Fibroblast of mammary gland (primary cell): ENCODE results near the gene CTU1.
A peak's percentile ranks its signal among the peaks of the same experiment; 100 is the strongest.

Experiments used
- DNase-seq: peaks from one replicate; pipeline ENCODE4 v3.0.0-alpha.2; 2010; ENCODE audit warnings: low read depth
- H3K4me3 ChIP-seq: 2 replicates; pipeline ENCODE4 v1.5.1; 2011; ENCODE audit warnings: low read depth, mild to moderate bottlenecking, low read length, moderate library complexity; ENCODE audit not compliant: control insufficient read depth
- CTCF ChIP-seq: conservative IDR thresholded peaks from 2 replicates; pipeline ENCODE4 v1.5.1; 2011; ENCODE audit warnings: low read depth, low read length, inconsistent platforms; ENCODE audit not compliant: control insufficient read depth, insufficient read depth

CTU1 gene

DNA sequence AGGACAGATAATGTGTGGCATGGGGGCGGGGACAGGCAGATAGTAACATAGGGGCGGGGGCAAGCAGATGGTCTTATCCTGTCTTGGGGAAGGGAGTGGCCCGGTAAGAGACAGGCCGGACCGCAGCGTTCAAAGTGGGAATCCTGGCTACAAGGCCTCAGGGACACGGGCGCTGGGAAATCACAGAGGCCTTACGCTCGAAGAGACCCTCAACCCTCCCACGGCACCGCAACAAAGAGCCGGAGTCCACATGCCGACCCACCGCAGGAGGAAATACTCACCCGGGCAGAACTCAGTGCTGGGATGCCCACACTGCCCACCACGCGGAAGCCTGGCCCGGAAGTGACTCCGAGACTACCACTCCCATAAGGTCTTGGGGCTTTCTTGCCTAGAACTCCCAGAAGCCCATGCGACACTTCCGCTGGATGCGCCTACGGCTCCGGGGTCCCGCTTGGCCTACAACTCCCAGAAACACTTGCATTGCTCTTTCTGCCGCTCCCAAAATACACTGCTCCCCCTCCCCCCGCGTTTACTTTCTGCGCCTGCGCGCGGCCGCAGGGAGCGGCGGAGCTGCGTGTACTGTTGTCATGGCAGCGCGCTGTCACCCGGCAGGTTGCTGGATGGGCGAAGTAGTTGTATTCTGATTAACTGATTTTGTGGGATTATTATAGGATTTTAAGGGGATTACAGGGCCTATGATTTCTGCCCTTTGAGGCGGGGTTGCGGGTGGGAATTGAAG, at the start of gene CTU1:
CTU1 (minus strand) TSS at position 344 of the 739 bp plus-strand sequence. CDS start 3,840 bp downstream, outside the sequence.
- TF ChIP-seq CTCF = no peak
- peak within 1 kb of the TSS; percentile 89 for H3K4me3 ChIP-seq
- peak; percentile 99 for DNase-seq

DNA sequence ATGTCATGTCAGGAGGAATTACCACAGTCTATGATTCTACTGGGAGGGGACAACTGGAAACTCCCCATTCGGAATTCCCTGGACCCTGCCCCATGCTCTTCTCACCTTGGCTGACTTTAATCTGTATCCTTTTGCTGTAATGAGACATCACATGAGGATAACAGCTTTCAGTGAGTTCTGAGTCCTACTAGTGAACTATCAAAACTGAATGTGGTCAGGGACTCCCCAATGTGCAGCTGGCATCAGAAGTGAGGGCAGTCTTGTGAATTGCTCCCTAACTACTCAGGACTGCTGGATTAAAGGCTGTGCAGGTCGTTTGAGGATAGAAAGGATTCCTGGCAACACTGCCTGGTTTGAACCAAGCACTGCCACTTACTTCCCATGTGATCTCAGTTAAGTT, 49.1 kb upstream of the CTU1 start:
- no peak overlapping the region for H3K4me3 ChIP-seq
- TF ChIP-seq CTCF = no peak
- no peak for DNase-seq

DNA sequence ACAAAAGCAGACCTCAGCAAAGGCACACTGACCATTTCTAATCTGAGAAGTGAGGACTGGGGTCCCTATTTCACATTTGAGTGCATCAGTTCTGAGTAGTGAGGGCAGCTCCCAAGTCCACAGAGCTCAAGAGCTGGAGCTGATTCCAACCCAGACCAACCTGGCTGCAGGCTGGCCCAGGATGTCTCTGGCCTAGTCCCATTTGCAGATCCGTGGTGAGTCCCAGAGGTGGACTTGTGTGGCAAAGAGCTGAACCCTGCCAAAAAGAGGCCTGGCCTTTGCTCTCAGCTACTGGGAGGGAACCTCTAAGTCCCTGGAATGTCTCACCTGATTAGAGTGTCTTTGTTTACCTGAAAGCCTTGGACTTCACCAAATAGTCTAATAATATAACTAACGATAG, 48.5 kb upstream of the CTU1 start:
- no peak for TF ChIP-seq CTCF
- no peak for DNase-seq
- H3K4me3 ChIP-seq = no peak overlapping the region

- no peak for TF ChIP-seq CTCF
- DNase-seq = no peak
- no peak overlapping the region for H3K4me3 ChIP-seq
These were observed 42.4 kb upstream of the CTU1 start for GRCh38 chr19:51150627-51151026.

GRCh38 chr19:51148580-51148979, 40.4 kb upstream of the CTU1 start:
- no peak overlapping the region for H3K4me3 ChIP-seq
- DNase-seq = no peak
- no peak for TF ChIP-seq CTCF

GRCh38 chr19:51147663-51148062, 39.5 kb upstream of the CTU1 start:
- no peak overlapping the region for H3K4me3 ChIP-seq
- no peak for DNase-seq
- no peak for TF ChIP-seq CTCF
